HPDE6-E6E7 (cell line): Measurements from ENCODE around the gene MPEG1.
A peak's percentile ranks its signal among the peaks of the same experiment; 100 is the strongest.

Experiments used
- DNase-seq: peaks from one replicate; pipeline ENCODE4 v3.0.0; 2011; ENCODE audit warnings: missing footprints; ENCODE audit errors: extremely low spot score

Gene MPEG1

DNA sequence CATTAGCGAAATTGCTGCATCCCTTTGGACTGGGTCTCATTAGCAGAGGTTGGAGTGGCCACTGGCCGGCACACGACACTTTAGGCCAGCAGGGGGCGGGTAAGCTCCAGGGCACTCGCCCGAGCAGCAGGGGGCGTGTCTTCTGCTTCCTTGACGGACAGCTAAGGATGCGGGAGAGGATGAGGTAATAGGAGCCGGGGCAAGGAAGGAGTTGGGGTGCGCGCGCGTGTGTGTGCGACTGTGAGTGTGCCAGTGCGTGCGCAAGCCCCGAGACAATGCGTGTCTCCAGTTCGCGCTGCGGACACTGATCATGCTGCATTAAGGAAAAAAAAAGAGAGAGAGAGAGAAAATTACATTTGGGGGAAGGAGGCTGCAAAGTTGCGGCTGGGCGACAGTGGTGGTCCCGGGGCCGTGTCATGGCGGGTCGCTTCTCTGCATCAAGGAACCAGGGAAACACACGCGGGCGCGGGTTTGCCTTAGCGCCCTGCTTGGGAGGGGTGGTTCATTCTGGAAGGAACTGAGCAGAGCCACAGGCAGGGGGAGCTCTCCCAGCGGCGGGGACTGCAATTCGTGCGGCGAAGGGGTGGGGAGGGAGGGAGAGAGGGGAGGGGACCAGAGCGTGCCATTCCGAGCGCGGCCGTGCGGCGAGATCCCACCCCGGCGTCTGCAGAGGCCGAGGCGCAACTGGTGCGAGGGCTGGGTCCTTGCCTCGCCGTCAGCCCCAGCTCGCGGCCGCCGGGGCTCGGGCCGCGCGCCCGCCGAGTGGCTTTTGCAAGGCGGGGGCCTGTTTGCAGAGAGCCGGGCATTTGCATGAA is 41.0 kb downstream of the MPEG1 start, which contains the start of gene DTX4:
Gene DTX4 (plus strand): TSS at position 625 of the 815 bp plus-strand sequence. CDS start 464 bp downstream, outside the sequence.
- peak; percentile 85 for DNase-seq

DNA sequence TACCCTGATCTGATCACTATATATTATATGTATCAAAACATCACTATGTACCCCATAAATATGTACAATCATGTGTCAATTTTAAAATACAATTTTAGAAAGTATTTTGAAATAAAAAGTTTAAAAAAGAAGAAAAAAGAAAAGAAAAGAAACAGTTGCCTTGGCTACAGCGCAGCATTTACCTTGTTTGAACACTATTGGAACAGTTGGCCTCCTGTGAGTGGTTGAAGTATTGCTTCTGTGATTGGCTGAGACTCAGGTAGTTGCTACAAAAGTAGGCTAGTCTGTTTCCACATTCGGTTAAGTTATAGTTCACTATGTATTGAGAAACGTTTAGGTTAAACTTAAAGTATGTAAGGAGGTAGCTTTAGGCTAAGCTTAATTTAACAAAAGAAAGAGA is 48.7 kb downstream of the MPEG1 start:
- no peak for DNase-seq
